Body of pancreas (tissue), 4 donors: ENCODE measurements around the gene MAGI1. TPM values are rescaled to one million over a fixed set of nuclear protein-coding genes. Genes with fewer than 3 reads are reported as not detected.

ENCODE experiments used
- ATAC-seq: fragments of 150-250 bp; one replicate; pipeline ENCODE4 v1.9.1; 2016
- DNase-seq, 4 donors: peaks; one replicate each; pipeline ENCODE4 v3.0.0-alpha.2; 2019
- H3K27ac ChIP-seq, 4 donors: fragments of 200-600 bp; sonication (generic); 1 replicate in 3 of 4; 2 replicates in 1 of 4; pipeline versions ENCODE4 v1.5.1 to v1.6.1; 2016 to 2019; ENCODE audit warnings: mild to moderate bottlenecking in 1 of 4, mixed read lengths in 1 of 4, moderate library complexity in 1 of 4
- H3K27me3 ChIP-seq, 2 donors: fragments of 200-600 bp; sonication (generic); one replicate each; pipeline ENCODE4 v1.6.0; 2016; ENCODE audit warnings: mild to moderate bottlenecking in 1 of 2
- H3K36me3 ChIP-seq, 2 donors: fragments of 200-600 bp; sonication (generic); replicated peaks in 1 of 2; 2 replicates each; pipeline ENCODE4 v1.5.1; 2016; ENCODE audit warnings: low read depth in 2 of 2; ENCODE audit not compliant: insufficient read depth in 1 of 2
- H3K4me1 ChIP-seq: fragments of 200-600 bp; sonication (generic); one replicate; pipeline ENCODE4 v1.6.0; 2016
- H3K4me3 ChIP-seq, 2 donors: fragments of 200-600 bp; sonication (generic); 1 replicate in 1 of 2; 2 replicates in 1 of 2; pipeline ENCODE4 v1.5.1; 2016 to 2019
- H3K9me3 ChIP-seq, 3 donors: fragments of 200-600 bp; sonication (generic); 1 replicate in 2 of 3; 2 replicates in 1 of 3; pipeline ENCODE4 v1.5.1; 2016
- CTCF ChIP-seq, 7 experiments: fragments of 450-650 bp in 4 of 7; fragments of 200-600 bp in 3 of 7; sonication (generic) in 3 of 7; IDR thresholded peaks; one replicate each; pipeline ENCODE4 v1.5.1; 2016 to 2019; ENCODE audit warnings: antibody characterized with exemption in 7 of 7
- POLR2A ChIP-seq, 3 donors: fragments of 450-650 bp; IDR thresholded peaks; one replicate each; pipeline ENCODE4 v1.6.1; 2016; ENCODE audit warnings: antibody characterized with exemption in 3 of 3, mild to moderate bottlenecking in 2 of 3
- WGBS, 2 donors: methylation state at CpG; one replicate each; pipeline ENCODE4 v1.1.5; 2017; 5-methylcytosine and 5-hydroxymethylcytosine counted together
- intact Hi-C: fragments of 100-400 bp; cut with DNase I; formaldehyde crosslinking; loops from one replicate; pipeline ENCODE4 v1.15.1; 2023
- total RNA-seq, 2 donors: library from RNA; depleted of rRNA; stranded (reverse); fragments of >200 nt; gene quantifications; one replicate each; pipeline ENCODE4 v1.1.0, GENCODE V29; 2016

MAGI1 gene
- total RNA-seq, 2 donors from 2014 or later = 44.2 to 63.6 TPM

GRCh38 chr3:66080167-66080566 lies 41.4 kb upstream of the MAGI1 start:
- DNase-seq (no peak), ATAC-seq (no peak)
- 93 to 96% methylated on average over 3 of the region's 3 CpGs for WGBS, 2 donors
- H3K9me3 ChIP-seq = no peaks in the 10 kb centered on the region
- no peak overlapping the region for H3K4me3 ChIP-seq
- no peaks in the 10 kb centered on the region for H3K36me3 ChIP-seq
- H3K27me3 ChIP-seq = no peaks in the 10 kb centered on the region
- TF ChIP-seq CTCF (IDR thresholded peaks at IDR 0.05) = no peak
- TF ChIP-seq POLR2A (IDR thresholded peaks at IDR 0.05) = no peak
- H3K4me1 ChIP-seq = no peaks in the 10 kb centered on the region
- intact Hi-C loops = no loop called here
- no peak overlapping the region for H3K27ac ChIP-seq

- TF ChIP-seq POLR2A (IDR thresholded peaks at IDR 0.05) (no peak), CTCF (IDR thresholded peaks at IDR 0.05) (no peak)
- H3K9me3 ChIP-seq = no peaks in the 10 kb centered on the region
- no peaks in the 10 kb centered on the region for H3K4me1 ChIP-seq
- intact Hi-C loops = no loop called here
- ATAC-seq = no peak
- H3K27me3 ChIP-seq = no peaks in the 10 kb centered on the region
- no peak overlapping the region for H3K4me3 ChIP-seq
- H3K36me3 ChIP-seq = no peaks in the 10 kb centered on the region
- no peak for DNase-seq
- H3K27ac ChIP-seq = no peak overlapping the region
Observed at GRCh38 chr3:66077973-66078372, 39.3 kb upstream of the MAGI1 start.

GRCh38 chr3:66076861-66077470 lies 38.2 kb upstream of the MAGI1 start:
- intact Hi-C loops = no loop called here
- no peaks in the 10 kb centered on the region for H3K36me3 ChIP-seq
- H3K4me1 ChIP-seq = no peaks in the 10 kb centered on the region
- no peak for ATAC-seq
- peak in 1 of 4 donors; percentile 9 for DNase-seq
- no peaks in the 10 kb centered on the region for H3K9me3 ChIP-seq
- TF ChIP-seq CTCF (IDR thresholded peaks at IDR 0.05) (no peak), POLR2A (IDR thresholded peaks at IDR 0.05) (no peak)
- 70 to 83% methylated on average over 6 of the region's 6 CpGs for WGBS, 2 donors
- no peak overlapping the region for H3K27ac ChIP-seq
- H3K4me3 ChIP-seq = no peak overlapping the region
- H3K27me3 ChIP-seq = no peaks in the 10 kb centered on the region

- Histone ChIP-seq H3K9me3 (no peaks in the 10 kb centered on the region), H3K4me1 (no peaks in the 10 kb centered on the region), H3K27me3 (no peaks in the 10 kb centered on the region), H3K27ac (no peak overlapping the region), H3K36me3 (no peaks in the 10 kb centered on the region), H3K4me3 (no peak overlapping the region)
- no peak for ATAC-seq
- TF ChIP-seq CTCF (IDR thresholded peaks at IDR 0.05) (no peak), POLR2A (IDR thresholded peaks at IDR 0.05) (no peak)
- 50 to 58% methylated on average over 4 of the region's 4 CpGs for WGBS, 2 donors
- intact Hi-C loops = no loop called here
- no peak for DNase-seq
Observed at GRCh38 chr3:66075281-66075680, 36.6 kb upstream of the MAGI1 start.

GRCh38 chr3:66073464-66074141 lies 34.9 kb upstream of the MAGI1 start:
- no peak overlapping the region for H3K4me3 ChIP-seq
- H3K27me3 ChIP-seq = no peaks in the 10 kb centered on the region
- no peak overlapping the region for H3K27ac ChIP-seq
- H3K36me3 ChIP-seq = no peaks in the 10 kb centered on the region
- no peaks in the 10 kb centered on the region for H3K4me1 ChIP-seq
- intact Hi-C loops = no loop called here
- DNase-seq (no peak), ATAC-seq (no peak)
- WGBS, 2 donors = 65 to 66% methylated on average over 8 of the region's 8 CpGs
- TF ChIP-seq CTCF (IDR thresholded peaks at IDR 0.05) (no peak), POLR2A (IDR thresholded peaks at IDR 0.05) (no peak)
- H3K9me3 ChIP-seq = no peaks in the 10 kb centered on the region
